Measurements from ENCODE around the gene AXIN2.

GRCh38 chr17:65542067-65542466, 19.4 kb downstream of the AXIN2 start:
- TF ChIP-seq CTCF (IDR thresholded peaks at IDR 0.05; ENCODE audit: insufficient read depth, low read depth, low read length), result no peak
- TF ChIP-seq EZH2 (IDR thresholded peaks at IDR 0.05; ENCODE audit: insufficient read depth, low read length), result no peak

All from astrocyte (in vitro differentiated cells and primary cell).